Measurements from ENCODE around the gene LRSAM1. TPM values are rescaled to one million over a fixed set of nuclear protein-coding genes. Genes with fewer than 3 reads are reported as not detected.

The LRSAM1 gene
- total RNA-seq, 4 donors from 2014 or later, result 8.0 to 16.2 (median 12.9) TPM

- Histone ChIP-seq H3K27ac (peak overlapping the region in 2 of 4 donors; percentile 45 to 71), H3K36me3 (no peaks in the 10 kb centered on the region), H3K4me1 (peaks cover 10 to 65% (median 19%) of the 10 kb centered on the region in 3 donors), H3K27me3 (no peaks in the 10 kb centered on the region), H3K9me3 (no peaks in the 10 kb centered on the region), H3K4me3 (no peak overlapping the region)
- DNase-seq, result no peak
- TF ChIP-seq POLR2A (IDR thresholded peaks at IDR 0.05) (no peak), CTCF (IDR thresholded peaks at IDR 0.05) (no peak)
- 27 to 45% methylated on average over 1 of the region's 1 CpG for WGBS, 2 donors
- intact Hi-C loops (cut with DNase I), result no loop called here
Measured at GRCh38 chr9:127415657-127416056, 35.7 kb upstream of the LRSAM1 start.

- no peak for DNase-seq
- TF ChIP-seq CTCF (IDR thresholded peaks at IDR 0.05) (no peak), POLR2A (IDR thresholded peaks at IDR 0.05) (no peak)
- no peaks in the 10 kb centered on the region for H3K9me3 ChIP-seq
- H3K36me3 ChIP-seq, result no peaks in the 10 kb centered on the region
- H3K4me3 ChIP-seq, result no peak overlapping the region
- no peaks in the 10 kb centered on the region for H3K27me3 ChIP-seq
- peaks cover 14 to 77% (median 24%) of the 10 kb centered on the region in 3 donors for H3K4me1 ChIP-seq
- H3K27ac ChIP-seq, result peak overlapping the region in 3 of 4 donors; percentile 21 to 74 (median 71)
- 44 to 45% methylated on average over 10 to 12 of the region's 15 CpGs for WGBS, 2 donors
- intact Hi-C loops (cut with DNase I), result no loop called here
Measured at GRCh38 chr9:127417131-127418036, 33.9 kb upstream of the LRSAM1 start.

- Histone ChIP-seq H3K4me1 (peaks cover 21 to 84% (median 30%) of the 10 kb centered on the region in 3 donors), H3K27me3 (no peaks in the 10 kb centered on the region), H3K9me3 (no peaks in the 10 kb centered on the region), H3K27ac (peak overlapping the region in 3 of 4 donors; percentile 21 to 74 (median 71)), H3K36me3 (no peaks in the 10 kb centered on the region), H3K4me3 (no peak overlapping the region)
- DNase-seq, result no peak
- intact Hi-C loops (cut with DNase I), result no loop called here
- TF ChIP-seq POLR2A (IDR thresholded peaks at IDR 0.05), result no peak
- TF ChIP-seq CTCF (IDR thresholded peaks at IDR 0.05), result peak in 3 of 6 experiments; percentile 7 to 49 (median 8)
- WGBS, 2 donors, result 10 to 40% methylated on average over 1 to 4 of the region's 12 CpGs
Measured at GRCh38 chr9:127418037-127418471, 33.3 kb upstream of the LRSAM1 start.

GRCh38 chr9:127419348-127419747 is 32.0 kb upstream of the LRSAM1 start:
- Histone ChIP-seq H3K27me3 (no peaks in the 10 kb centered on the region), H3K9me3 (no peaks in the 10 kb centered on the region), H3K36me3 (no peaks in the 10 kb centered on the region), H3K27ac (peak overlapping the region in 1 of 4 donors; percentile 74), H3K4me1 (peaks cover 24 to 88% (median 33%) of the 10 kb centered on the region in 3 donors), H3K4me3 (no peak overlapping the region)
- intact Hi-C loops (cut with DNase I), result no loop called here
- 81 to 83% methylated on average over 6 of the region's 6 CpGs for WGBS, 2 donors
- TF ChIP-seq CTCF (IDR thresholded peaks at IDR 0.05) (no peak), POLR2A (IDR thresholded peaks at IDR 0.05) (no peak)
- DNase-seq, result no peak

GRCh38 chr9:127421057-127421456 is 30.3 kb upstream of the LRSAM1 start:
- no peak overlapping the region for H3K4me3 ChIP-seq
- no peaks in the 10 kb centered on the region for H3K36me3 ChIP-seq
- H3K27ac ChIP-seq, result no peak overlapping the region
- H3K9me3 ChIP-seq, result no peaks in the 10 kb centered on the region
- no peaks in the 10 kb centered on the region for H3K27me3 ChIP-seq
- no peak for DNase-seq
- TF ChIP-seq POLR2A (IDR thresholded peaks at IDR 0.05) (no peak), CTCF (IDR thresholded peaks at IDR 0.05) (no peak)
- intact Hi-C loops (cut with DNase I), result no loop called here
- 83 to 94% methylated on average over 7 of the region's 7 CpGs for WGBS, 2 donors
- peaks cover 36 to 87% (median 45%) of the 10 kb centered on the region in 3 donors for H3K4me1 ChIP-seq

All from esophagus squamous epithelium (tissue), 5 donors.